ENCODE measurements around the gene CCN5.

- TF ChIP-seq POLR2A (IDR thresholded peaks at IDR 0.05) = no peak
- no peak for TF ChIP-seq CTCF (IDR thresholded peaks at IDR 0.05)
- TF ChIP-seq EP300 (IDR thresholded peaks at IDR 0.05) = no peak
Observed at GRCh38 chr20:44703956-44704488, 11.1 kb upstream of the CCN5 start.
